ENCODE results near the gene AGA.

The AGA gene

DNA sequence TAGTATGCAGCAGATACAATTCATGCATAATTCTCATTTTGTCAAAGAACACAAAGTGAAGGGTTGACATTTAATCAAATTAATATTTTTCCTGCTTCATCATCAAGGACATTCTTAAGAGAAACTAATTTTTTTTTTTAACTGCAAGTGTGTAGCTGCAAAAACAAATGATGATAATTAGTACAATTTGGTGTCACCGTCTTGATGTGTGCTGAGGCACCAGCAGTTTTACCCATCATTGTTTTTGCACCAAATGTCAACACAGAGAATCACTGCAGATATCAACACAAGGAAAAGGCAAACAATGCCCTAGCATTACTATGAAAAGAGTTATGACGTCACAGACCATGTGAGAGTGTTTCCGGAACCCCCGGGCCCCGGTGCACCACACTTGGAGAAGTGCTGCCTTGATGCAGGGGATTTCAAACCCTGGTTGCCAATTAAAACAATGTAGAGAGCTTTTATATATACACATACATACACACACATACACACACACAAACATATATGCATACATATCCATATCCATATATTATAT, 55.9 kb downstream of the AGA start:
- no peak for DNase-seq (ENCODE audit: low read depth)

DNA sequence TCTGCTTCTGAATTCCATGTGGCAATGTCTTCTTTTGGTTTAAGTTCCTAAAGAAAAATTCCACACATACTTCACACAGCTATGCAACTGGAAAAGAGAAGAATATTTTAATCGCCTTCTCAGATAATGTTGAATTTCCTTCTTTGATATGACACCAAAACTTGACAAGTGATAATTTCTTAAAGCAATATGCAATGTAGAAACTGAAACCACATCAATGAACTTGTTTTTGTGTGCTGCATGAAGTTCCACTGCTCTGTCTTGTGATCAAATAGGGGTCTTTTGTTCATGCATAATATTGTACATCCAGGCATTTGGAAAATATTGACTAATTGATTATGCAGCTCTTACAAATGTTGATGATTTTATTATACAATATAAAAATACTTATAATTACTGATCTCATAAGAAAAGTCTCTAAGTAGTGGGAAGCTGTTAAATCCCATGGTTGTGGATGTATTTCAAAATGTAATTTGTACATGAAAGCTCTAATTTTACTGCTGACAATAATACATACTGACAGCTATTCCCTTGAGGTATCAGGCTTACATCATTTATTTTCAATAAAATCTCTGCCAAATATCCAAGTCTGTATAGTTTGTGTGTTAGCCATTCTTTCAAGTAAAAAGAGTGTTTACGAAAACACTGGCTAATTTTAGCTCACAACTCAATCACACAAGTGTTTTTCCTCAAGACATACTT, 56.5 kb downstream of the AGA start:
- no peak for DNase-seq (ENCODE audit: low read depth)

DNA sequence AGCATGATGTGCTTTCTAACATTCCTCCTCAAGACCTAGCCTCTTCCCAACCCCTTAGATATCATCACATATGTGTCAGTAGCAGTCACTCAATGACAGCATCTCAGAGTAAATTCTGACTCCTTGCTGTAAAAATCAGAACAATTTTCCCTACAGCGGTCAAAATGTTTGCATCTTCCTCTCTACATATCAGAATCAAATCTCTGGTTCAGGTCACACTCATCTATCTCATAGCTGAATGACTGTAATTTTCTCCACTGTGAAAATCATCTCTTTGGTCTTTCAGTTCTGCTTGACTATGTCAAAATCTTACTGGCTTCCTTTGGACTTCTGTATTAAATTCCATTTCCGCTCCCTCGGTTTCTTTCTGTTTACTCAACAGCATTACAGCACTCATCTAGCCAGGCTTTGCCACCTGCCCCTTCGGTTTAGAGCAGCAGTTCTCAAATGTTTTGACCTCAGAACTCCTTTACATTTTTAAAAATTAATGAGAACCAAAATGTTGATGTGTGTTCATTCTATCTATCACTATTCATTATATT, 57.3 kb downstream of the AGA start:
- no peak for DNase-seq (ENCODE audit: low read depth)

DNA sequence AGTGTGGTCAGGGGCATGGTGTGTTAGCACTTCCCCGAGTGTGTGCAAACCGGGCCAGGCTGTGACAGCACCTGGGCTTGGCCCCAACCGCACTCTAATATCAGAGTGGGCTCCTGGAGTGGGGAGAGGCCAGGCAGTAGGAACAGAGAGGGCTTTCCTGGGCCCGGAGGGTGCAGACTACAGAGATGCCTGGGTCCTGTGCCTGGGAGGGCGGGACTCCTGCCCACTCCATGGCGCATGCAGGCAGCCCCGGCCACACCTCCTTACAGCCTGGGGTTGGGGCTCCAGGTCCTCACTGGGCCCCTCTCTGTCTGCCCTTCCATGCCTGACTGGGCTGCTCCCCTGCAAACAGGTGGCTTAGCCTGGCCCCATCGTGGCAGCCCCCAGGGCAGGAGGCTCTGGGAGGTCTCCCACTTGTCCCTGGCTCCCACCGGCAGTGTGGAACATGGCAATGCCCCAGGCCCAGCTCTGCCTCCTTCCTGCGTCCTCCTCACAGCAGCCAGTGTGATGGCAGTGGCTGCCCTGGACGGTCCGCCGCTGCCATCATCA, 60.4 kb downstream of the AGA start:
- DNase-seq (ENCODE audit: low read depth) = no peak

Data from stimulated activated CD8-positive, alpha-beta memory T cell treated with anti-CD3 and anti-CD28 coated beads, Interleukin-4, amount 100 ng/mL, for 24 hours (primary cell).